Heart left ventricle (tissue), 13 donors: ENCODE results near the gene HPSE.

Source experiments
- CTCF ChIP-seq, 12 donors: fragments of 200-600 bp; sonication (generic) in 4 of 12; IDR thresholded peaks; one replicate each; pipeline versions ENCODE4 v1.5.0 to v1.8.0; 2018 to 2022; ENCODE audit warnings: antibody characterized with exemption in 12 of 12, mild to moderate bottlenecking in 5 of 12
- POLR2A ChIP-seq, 2 donors: fragments of 450-650 bp; IDR thresholded peaks; one replicate each; pipeline ENCODE4 v1.6.1; 2017; ENCODE audit warnings: antibody characterized with exemption in 2 of 2, mild to moderate bottlenecking in 2 of 2, moderate library complexity in 2 of 2
- donor health status: ischemic (EF 13 %, LVEDD 7.1; RV severe dilation, severe dysfunction).
- donor health status: DM: no; HTN: yes; CAD: no.
- donor health status: DM: no; HTN: no; CAD: no.
- donor health status: ischemic (EF 25% LVEDD 6.9; RV normal size, moderate dysfunction).
- donor health status: ischemic (EF 25% LVEDD 5.7; RV mildly dilated, moderate dysfunction).
- donor health status: ischemic (EF 35%, LVEDD 5.7; RV mildly dilated, moderate dysfunction).
- donor health status: nonischemic (EF 11% LVEDD 7.7; RV severe dilation, severe dysfunction).
- donor health status: DM: yes; HTN: yes; CAD: no.
- donor health status: PGD.
- donor health status: ischemic (EF 29% LVEDD 5.4; RV normal size, mild dysfunction).
- donor health status: nonischemic (EF 23%, LVEDD 6.1; RV moderate dilation, normal function).

DNA sequence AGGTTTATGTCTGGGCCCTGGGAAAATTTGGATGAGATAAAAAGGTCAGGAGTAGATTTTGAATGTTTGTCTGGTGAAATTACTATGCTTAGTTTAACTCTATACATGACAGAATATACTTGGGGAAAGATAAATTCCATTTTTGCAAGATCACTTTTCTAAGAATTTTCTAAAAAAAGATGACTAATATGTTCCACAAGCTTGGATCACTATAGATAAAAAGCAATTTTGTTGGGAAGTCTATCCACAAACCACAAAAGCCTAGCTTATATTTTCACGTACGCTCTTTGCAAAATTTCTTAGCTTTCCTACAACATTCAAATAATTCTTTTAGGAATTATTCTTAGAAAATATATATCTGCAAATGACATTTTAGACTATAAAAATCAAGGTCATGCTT is 29.5 kb downstream of the HPSE start:
- TF ChIP-seq CTCF (IDR thresholded peaks at IDR 0.05) (no peak), POLR2A (IDR thresholded peaks at IDR 0.05) (no peak)
